ENCODE results near the gene PNPLA3.
"Not testable (repeated sequence)": the region's sequence is repeated elsewhere in the genome, so short reads cannot be mapped to it uniquely, and the experiment has no call there.

The PNPLA3 gene

DNA sequence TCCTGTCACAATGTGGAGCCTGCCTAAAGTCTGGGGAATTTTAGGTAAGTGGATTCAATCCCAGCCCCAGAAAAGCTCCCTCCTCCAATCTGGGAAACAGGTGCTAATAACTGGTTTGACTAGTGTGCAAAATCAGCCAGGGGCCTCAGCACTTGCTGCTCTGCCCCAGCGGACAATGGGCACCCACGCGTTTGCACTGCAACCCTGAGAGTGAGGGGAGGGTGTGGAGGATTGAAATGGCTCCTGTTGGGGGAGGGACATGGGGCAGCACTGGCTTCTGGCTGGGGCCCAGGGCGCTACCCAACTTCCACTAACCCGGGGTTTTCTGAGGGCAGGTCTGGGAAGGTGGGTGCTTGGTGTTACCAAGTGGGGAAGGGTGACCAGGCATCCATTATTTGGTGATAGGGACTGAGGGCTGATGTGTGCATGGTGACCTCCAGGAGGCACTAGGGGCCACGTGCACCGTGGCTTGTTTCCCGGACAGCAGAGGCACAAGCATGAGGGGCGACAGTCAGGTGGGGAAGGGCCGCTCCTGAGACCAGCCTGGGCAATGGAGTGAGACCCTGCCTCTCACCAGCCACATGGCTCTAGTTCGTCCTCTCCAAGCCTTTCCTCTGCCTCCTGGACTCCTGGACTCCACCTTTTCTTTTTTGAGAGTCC, 27.5 kb upstream of the PNPLA3 start:
- DNase-seq (ENCODE audit: low spot score in 2 of 2): no peak
- H3K36me3 ChIP-seq (replicated peaks): no peaks in the 10 kb centered on the region
- no peaks in the 10 kb centered on the region for H3K4me1 ChIP-seq
- H3K4me3 ChIP-seq: no peak overlapping the region
- H3K9me3 ChIP-seq: no peaks in the 10 kb centered on the region
- in situ Hi-C loops (cut with MboI; ENCODE audit: low sequenced_read_pairs): no loop called here
- H3K27me3 ChIP-seq (ENCODE audit: low read depth): peaks cover 30% of the 10 kb centered on the region

- no peak for DNase-seq (ENCODE audit: low spot score in 2 of 2)
- Histone ChIP-seq H3K4me3 (no peak overlapping the region), H3K27me3 (ENCODE audit: low read depth) (peaks cover 19% of the 10 kb centered on the region), H3K4me1 (no peaks in the 10 kb centered on the region), H3K36me3 (replicated peaks) (no peaks in the 10 kb centered on the region), H3K9me3 (no peaks in the 10 kb centered on the region)
- in situ Hi-C loops (cut with MboI; ENCODE audit: low sequenced_read_pairs): no loop called here
Observed at GRCh38 chr22:43897751-43898261, 25.8 kb upstream of the PNPLA3 start.

DNA sequence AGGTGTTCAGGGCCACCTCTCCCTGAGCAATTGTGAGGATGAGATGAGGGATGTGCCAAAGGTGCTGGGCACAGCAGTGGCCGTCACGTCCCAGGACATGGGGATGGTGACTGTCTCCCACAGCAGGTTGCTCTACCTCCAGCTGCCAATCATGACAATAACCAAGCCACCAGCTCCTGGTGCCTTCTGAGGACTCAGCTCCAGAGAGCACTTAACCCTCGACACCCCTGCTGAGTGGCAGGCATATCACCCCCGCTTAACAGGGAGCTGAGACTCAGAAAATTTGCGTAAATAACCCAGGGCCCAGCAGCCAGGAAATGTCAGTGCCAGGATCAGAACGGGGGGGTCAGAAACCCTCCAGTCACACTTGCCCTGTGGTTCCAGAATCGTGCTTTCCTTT, 23.4 kb upstream of the PNPLA3 start:
- no peak for DNase-seq (ENCODE audit: low spot score in 2 of 2)
- peaks cover 11% of the 10 kb centered on the region for H3K27me3 ChIP-seq (ENCODE audit: low read depth)
- H3K4me1 ChIP-seq: no peaks in the 10 kb centered on the region
- in situ Hi-C loops (cut with MboI; ENCODE audit: low sequenced_read_pairs): no loop called here
- no peaks in the 10 kb centered on the region for H3K9me3 ChIP-seq
- H3K4me3 ChIP-seq: no peak overlapping the region
- no peaks in the 10 kb centered on the region for H3K36me3 ChIP-seq (replicated peaks)

DNA sequence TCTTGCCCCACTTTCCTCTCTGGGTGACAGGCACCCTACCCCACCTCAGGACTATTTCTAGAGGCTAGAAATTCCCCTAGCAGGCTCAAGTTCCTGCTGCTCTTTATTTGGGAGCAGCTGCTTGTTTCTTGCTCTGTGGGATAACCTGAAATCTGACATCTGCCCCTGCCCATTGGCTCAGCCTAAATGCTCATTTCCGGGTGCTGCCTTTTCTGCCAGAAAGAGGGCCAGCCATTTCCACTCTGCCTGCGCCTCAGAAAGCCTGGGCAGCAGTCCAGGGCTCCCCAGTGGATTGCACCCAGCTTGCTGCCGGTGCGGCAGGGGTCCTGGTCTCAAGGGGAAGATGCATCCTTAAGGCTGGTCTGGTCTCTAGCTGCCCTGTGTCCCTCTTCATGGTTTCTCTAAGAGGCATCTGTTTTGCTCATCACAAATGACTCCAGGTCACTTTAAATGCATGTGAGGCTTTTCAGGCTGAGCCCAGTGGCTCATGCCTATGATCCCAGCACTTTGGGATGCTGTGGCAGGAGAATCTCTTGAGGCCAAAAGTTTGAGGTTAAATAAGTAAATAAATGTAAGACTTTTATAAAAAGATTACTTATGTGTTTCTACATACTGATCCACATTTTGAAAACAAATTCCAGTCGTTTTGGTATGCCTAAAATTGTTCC, 21.5 kb upstream of the PNPLA3 start:
- no peaks in the 10 kb centered on the region for H3K4me1 ChIP-seq
- H3K9me3 ChIP-seq: no peaks in the 10 kb centered on the region
- peaks cover 10% of the 10 kb centered on the region; the same call in 1 of the 2 replicates for H3K27me3 ChIP-seq (ENCODE audit: low read depth)
- H3K36me3 ChIP-seq (replicated peaks): no peaks in the 10 kb centered on the region
- no peak overlapping the region for H3K4me3 ChIP-seq
- in situ Hi-C loops (cut with MboI; ENCODE audit: low sequenced_read_pairs): no loop called here
- no peak for DNase-seq (ENCODE audit: low spot score in 2 of 2)

DNA sequence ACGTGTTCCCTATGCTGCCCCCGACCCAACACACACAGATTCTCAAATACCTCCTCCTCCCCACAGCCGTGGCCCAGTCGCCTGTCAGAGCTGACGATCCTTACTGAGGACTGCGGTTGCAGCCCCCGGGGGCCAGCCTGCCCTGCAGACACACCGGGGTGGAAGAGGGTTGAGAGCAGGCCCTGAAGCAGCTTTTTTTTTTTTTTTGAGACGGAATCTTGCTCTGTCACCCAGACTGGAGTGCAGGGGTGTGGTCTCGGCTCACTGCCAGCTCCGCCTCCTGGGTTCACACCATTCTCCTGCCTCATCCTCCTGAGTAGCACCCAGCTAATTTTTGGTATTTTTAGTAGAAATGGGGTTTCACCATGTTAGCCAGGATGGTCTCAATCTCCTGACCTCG, 20.6 kb upstream of the PNPLA3 start:
- H3K9me3 ChIP-seq; H3K4me3 ChIP-seq; DNase-seq (ENCODE audit: low spot score in 2 of 2); H3K4me1 ChIP-seq; in situ Hi-C loops (cut with MboI; ENCODE audit: low sequenced_read_pairs); H3K36me3 ChIP-seq (replicated peaks): not testable (repeated sequence)
- peaks cover 16% of the 10 kb centered on the region for H3K27me3 ChIP-seq (ENCODE audit: low read depth)

DNA sequence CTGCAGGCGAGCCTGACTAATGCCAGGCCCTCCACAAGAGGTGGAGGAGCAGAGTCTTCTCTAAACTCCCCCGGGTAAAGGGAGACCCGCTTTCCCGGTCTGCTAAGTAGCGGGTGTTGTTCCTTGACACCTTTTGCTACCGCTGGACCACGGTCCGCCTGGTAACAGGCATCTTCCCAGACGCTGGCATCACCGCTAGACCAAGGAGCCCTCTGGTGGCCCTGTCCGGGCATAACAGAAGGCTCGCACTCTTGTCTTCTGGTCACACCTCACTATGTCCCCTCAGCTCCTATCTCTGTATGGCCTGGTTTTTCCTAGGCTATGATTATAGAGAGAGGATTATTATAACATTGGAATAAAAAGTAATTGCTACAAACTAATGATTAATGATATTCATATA, 19.2 kb upstream of the PNPLA3 start:
- H3K4me3 ChIP-seq; H3K9me3 ChIP-seq; in situ Hi-C loops (cut with MboI; ENCODE audit: low sequenced_read_pairs); H3K4me1 ChIP-seq; H3K36me3 ChIP-seq (replicated peaks): not testable (repeated sequence)
- peak in 1 of 2 experiments; percentile 35 for DNase-seq (ENCODE audit: low spot score in 2 of 2)
- H3K27me3 ChIP-seq (ENCODE audit: low read depth): peaks cover 19% of the 10 kb centered on the region

GRCh38 chr22:43905681-43906080, 17.9 kb upstream of the PNPLA3 start:
- no peaks in the 10 kb centered on the region for H3K9me3 ChIP-seq
- H3K4me3 ChIP-seq: no peak overlapping the region
- H3K36me3 ChIP-seq (replicated peaks): no peaks in the 10 kb centered on the region
- no peak for DNase-seq (ENCODE audit: low spot score in 2 of 2)
- in situ Hi-C loops (cut with MboI; ENCODE audit: low sequenced_read_pairs): no loop called here
- H3K4me1 ChIP-seq: no peaks in the 10 kb centered on the region
- H3K27me3 ChIP-seq (ENCODE audit: low read depth): peaks cover 16% of the 10 kb centered on the region

GRCh38 chr22:43909708-43910107, 13.9 kb upstream of the PNPLA3 start:
- in situ Hi-C loops (cut with MboI; ENCODE audit: low sequenced_read_pairs): no loop called here
- Histone ChIP-seq H3K36me3 (replicated peaks) (no peaks in the 10 kb centered on the region), H3K9me3 (no peaks in the 10 kb centered on the region), H3K27me3 (ENCODE audit: low read depth) (peaks cover 15% of the 10 kb centered on the region), H3K4me1 (no peaks in the 10 kb centered on the region), H3K4me3 (no peak overlapping the region)
- DNase-seq (ENCODE audit: low spot score in 2 of 2): no peak

DNA sequence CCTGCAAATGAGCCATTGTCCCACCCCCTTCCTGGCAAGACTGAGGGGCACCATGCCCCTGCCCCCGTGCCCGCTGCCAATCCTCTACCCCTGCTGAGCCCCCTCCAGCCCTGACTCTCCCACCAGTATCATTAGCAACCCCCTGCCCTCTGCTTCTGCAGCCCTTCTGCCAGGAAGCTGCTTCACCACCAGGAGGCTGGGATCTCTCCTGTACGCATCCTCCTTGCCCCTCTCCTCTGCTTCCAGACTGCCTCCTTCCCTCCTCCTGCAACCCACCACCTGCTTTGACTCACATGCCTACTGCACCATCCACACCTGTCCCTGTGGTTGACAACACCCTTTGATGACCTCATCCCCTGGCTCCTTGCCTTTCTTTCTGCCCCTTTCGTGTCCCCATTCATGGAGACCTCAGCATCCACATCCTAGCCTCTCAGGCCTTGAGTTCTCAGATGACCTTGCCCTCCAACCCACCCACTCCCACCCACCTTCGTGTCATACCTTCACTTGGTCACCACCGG, 13.4 kb upstream of the PNPLA3 start:
- H3K4me3 ChIP-seq: no peak overlapping the region
- no peaks in the 10 kb centered on the region for H3K4me1 ChIP-seq
- no peaks in the 10 kb centered on the region for H3K9me3 ChIP-seq
- in situ Hi-C loops (cut with MboI; ENCODE audit: low sequenced_read_pairs): no loop called here
- no peaks in the 10 kb centered on the region for H3K36me3 ChIP-seq (replicated peaks)
- no peak for DNase-seq (ENCODE audit: low spot score in 2 of 2)
- H3K27me3 ChIP-seq (ENCODE audit: low read depth): peaks cover 15% of the 10 kb centered on the region

DNA sequence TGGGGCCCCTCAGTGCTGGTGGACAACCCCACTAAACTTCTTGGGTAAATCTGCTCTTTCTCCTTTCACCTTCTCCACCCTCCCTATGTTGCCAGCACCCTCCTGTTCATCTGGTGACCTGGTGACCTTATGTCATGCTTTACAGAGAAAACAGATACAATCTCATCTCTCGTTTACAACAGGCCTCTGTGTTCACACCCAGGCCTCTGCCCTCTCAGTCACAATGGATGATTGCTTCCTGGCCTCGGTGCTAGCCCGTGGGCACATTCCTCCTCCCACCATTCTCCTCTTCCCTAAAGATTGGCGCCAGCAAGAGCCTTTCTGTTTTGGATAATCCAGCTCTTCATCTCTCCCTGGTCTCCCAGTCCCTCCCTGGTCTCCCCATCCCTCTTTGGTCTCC, 12.3 kb upstream of the PNPLA3 start:
- in situ Hi-C loops (cut with MboI; ENCODE audit: low sequenced_read_pairs): no loop called here
- Histone ChIP-seq H3K4me1 (no peaks in the 10 kb centered on the region), H3K27me3 (ENCODE audit: low read depth) (peaks cover 15% of the 10 kb centered on the region), H3K4me3 (no peak overlapping the region), H3K9me3 (no peaks in the 10 kb centered on the region), H3K36me3 (replicated peaks) (no peaks in the 10 kb centered on the region)
- DNase-seq (ENCODE audit: low spot score in 2 of 2): no peak

GRCh38 chr22:43917521-43917920, 6.1 kb upstream of the PNPLA3 start:
- H3K4me1 ChIP-seq: no peaks in the 10 kb centered on the region
- no peak overlapping the region for H3K4me3 ChIP-seq
- DNase-seq (ENCODE audit: low spot score in 2 of 2): no peak
- peaks cover 3% of the 10 kb centered on the region; the same call in 1 of the 2 replicates for H3K27me3 ChIP-seq (ENCODE audit: low read depth)
- in situ Hi-C loops (cut with MboI; ENCODE audit: low sequenced_read_pairs): no loop called here
- H3K36me3 ChIP-seq (replicated peaks): no peaks in the 10 kb centered on the region
- H3K9me3 ChIP-seq: no peaks in the 10 kb centered on the region

DNA sequence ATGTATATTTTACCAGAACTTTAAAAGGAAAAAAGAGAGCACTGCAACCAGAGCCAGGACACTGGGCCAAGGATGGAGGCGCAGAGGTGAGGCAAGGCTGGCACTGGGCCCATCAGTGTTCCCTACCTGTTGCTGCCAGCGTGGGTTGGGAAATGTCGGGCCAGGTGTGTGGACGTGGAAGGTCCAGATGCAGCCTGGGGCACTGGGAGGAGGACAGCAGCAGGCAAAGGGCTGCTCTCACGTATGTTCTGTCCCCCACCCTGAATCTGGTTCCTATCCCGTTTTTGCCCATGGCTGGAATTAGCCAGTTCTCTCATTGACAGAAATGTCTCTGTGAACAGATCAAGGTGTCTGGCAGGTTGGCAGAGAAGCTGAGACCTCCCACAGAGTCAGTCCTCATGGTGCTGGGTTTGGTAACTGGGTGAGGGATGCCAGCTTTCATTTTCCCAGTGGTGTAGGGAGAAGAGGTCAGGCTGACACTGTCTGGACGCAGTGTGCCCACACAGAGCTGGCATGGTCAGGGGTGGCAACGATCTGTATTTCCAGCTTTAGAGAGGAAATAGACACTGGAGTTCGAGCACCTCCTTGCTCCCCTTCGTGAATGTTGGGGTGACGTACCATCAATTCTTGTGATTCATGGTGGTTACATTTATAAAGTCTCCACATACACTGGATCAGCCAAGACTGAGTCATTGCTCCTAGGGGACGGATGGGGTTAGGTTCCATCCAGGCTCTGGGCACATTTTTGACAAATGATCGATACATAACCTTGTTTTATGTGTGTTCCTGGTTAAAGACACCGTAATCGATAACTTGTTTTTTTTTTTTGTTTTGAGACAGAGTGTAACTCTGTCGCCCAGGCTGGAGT, 4.3 kb upstream of the PNPLA3 start:
- Histone ChIP-seq H3K9me3 (no peaks in the 10 kb centered on the region), H3K4me1 (peaks cover 3% of the 10 kb centered on the region), H3K4me3 (no peak overlapping the region), H3K36me3 (replicated peaks) (no peaks in the 10 kb centered on the region), H3K27me3 (ENCODE audit: low read depth) (no peaks in the 10 kb centered on the region)
- in situ Hi-C loops (cut with MboI; ENCODE audit: low sequenced_read_pairs): no loop called here
- no peak for DNase-seq (ENCODE audit: low spot score in 2 of 2)

- H3K4me1 ChIP-seq: peaks cover 15% of the 10 kb centered on the region
- H3K4me3 ChIP-seq: no peak overlapping the region
- H3K36me3 ChIP-seq (replicated peaks): no peaks in the 10 kb centered on the region
- no peaks in the 10 kb centered on the region for H3K27me3 ChIP-seq (ENCODE audit: low read depth)
- no peak for DNase-seq (ENCODE audit: low spot score in 2 of 2)
- H3K9me3 ChIP-seq: no peaks in the 10 kb centered on the region
- in situ Hi-C loops (cut with MboI; ENCODE audit: low sequenced_read_pairs): no loop called here
Observed at GRCh38 chr22:43921370-43921769, 2.2 kb upstream of the PNPLA3 start.

GRCh38 chr22:43922123-43922522, 1.5 kb upstream of the PNPLA3 start:
- no peak for DNase-seq (ENCODE audit: low spot score in 2 of 2)
- H3K27me3 ChIP-seq (ENCODE audit: low read depth): no peaks in the 10 kb centered on the region
- H3K36me3 ChIP-seq (replicated peaks): no peaks in the 10 kb centered on the region
- in situ Hi-C loops (cut with MboI; ENCODE audit: low sequenced_read_pairs): no loop called here
- H3K4me3 ChIP-seq: no peak overlapping the region
- H3K9me3 ChIP-seq: no peaks in the 10 kb centered on the region
- peaks cover 15% of the 10 kb centered on the region for H3K4me1 ChIP-seq
